ENCODE results near the gene DGKG. TPM values are rescaled to one million over a fixed set of nuclear protein-coding genes. Genes with fewer than 3 reads are reported as not detected.

The DGKG gene
- polyA plus RNA-seq, 1 of the 3 experiments (the other 2 are of a cell fraction), result 0.12 TPM

GRCh38 chr3:186219211-186219638 is 142.8 kb downstream of the DGKG start:
- Histone ChIP-seq H4K20me1 (ENCODE audit: insufficient read depth) (no peaks in the 10 kb centered on the region), H3K79me2 (ENCODE audit: insufficient read depth) (no peaks in the 10 kb centered on the region), H3K27ac (ENCODE audit: low read depth in 2 of 2, low read length in 1 of 2) (no peak overlapping the region), H3K4me2 (no peak overlapping the region), H3K9me2 (no peaks in the 10 kb centered on the region), H3K9me3 (no peaks in the 10 kb centered on the region), H3K4me1 (ENCODE audit: control insufficient read depth in 1 of 2, insufficient read depth in 2 of 2, low read depth in 1 of 2, low read length in 1 of 2) (peaks cover 0 to 4% of the 10 kb centered on the region in 2 experiments; a peak in 1 of 4 replicates), H2AFZ (ENCODE audit: low read depth) (no peak overlapping the region), H3K4me3 (ENCODE audit: low read depth in 2 of 2, low read length in 1 of 2) (no peak overlapping the region), H3K27me3 (ENCODE audit: insufficient read depth) (no peaks in the 10 kb centered on the region; the same call in 1 of the 2 replicates), H3K9ac (no peak overlapping the region), H3K36me3 (replicated peaks in 1 of 2; ENCODE audit: control insufficient read depth in 1 of 2, insufficient read depth in 2 of 2, low read length in 1 of 2) (no peaks in the 10 kb centered on the region), H3F3A (replicated peaks; ENCODE audit: insufficient read depth) (no peaks in the 10 kb centered on the region)
- CTCF ChIA-PET, result interaction anchor here (1.2 to 1.3 kb wide), 3 partner anchors 9 to 276 kb away, joined by 3 to 4 read pairs (median 4); no protein-coding TSS in a partner anchor
- DNase-seq, result no peak
- WGBS (ENCODE audit: low lambda C conversion rate), result 70% methylated on average over 7 of the region's 7 CpGs
- POLR2A ChIA-PET, result no interaction called here
- no peak for TF ChIP-seq YY1 (IDR thresholded peaks at IDR 0.05; ENCODE audit: low read depth)

GRCh38 chr3:186218421-186218820 is 143.6 kb downstream of the DGKG start:
- Histone ChIP-seq H3K9me2 (no peaks in the 10 kb centered on the region), H3K4me1 (ENCODE audit: control insufficient read depth in 1 of 2, insufficient read depth in 2 of 2, low read depth in 1 of 2, low read length in 1 of 2) (peaks cover 0 to 4% of the 10 kb centered on the region in 2 experiments; a peak in 1 of 4 replicates), H3F3A (replicated peaks; ENCODE audit: insufficient read depth) (no peaks in the 10 kb centered on the region), H3K36me3 (replicated peaks in 1 of 2; ENCODE audit: control insufficient read depth in 1 of 2, insufficient read depth in 2 of 2, low read length in 1 of 2) (no peaks in the 10 kb centered on the region), H2AFZ (ENCODE audit: low read depth) (no peak overlapping the region), H3K9me3 (no peaks in the 10 kb centered on the region), H3K79me2 (ENCODE audit: insufficient read depth) (no peaks in the 10 kb centered on the region), H3K9ac (no peak overlapping the region), H3K4me2 (no peak overlapping the region), H4K20me1 (ENCODE audit: insufficient read depth) (no peaks in the 10 kb centered on the region), H3K4me3 (ENCODE audit: low read depth in 2 of 2, low read length in 1 of 2) (no peak overlapping the region), H3K27me3 (ENCODE audit: insufficient read depth) (no peaks in the 10 kb centered on the region; the same call in 1 of the 2 replicates), H3K27ac (ENCODE audit: low read depth in 2 of 2, low read length in 1 of 2) (no peak overlapping the region)
- WGBS (ENCODE audit: low lambda C conversion rate), result 76% methylated on average over 8 of the region's 8 CpGs
- TF ChIP-seq REST (IDR thresholded peaks at IDR 0.05; ENCODE audit: low read depth, low read length) (no peak), USF2 (IDR thresholded peaks at IDR 0.05; ENCODE audit: borderline replicate concordance, low read depth, low read length) (no peak), RCOR1 (IDR thresholded peaks at IDR 0.05; ENCODE audit: low read length) (no peak), JUND (IDR thresholded peaks at IDR 0.05) (no peak), IRF3 (IDR thresholded peaks at IDR 0.05; ENCODE audit: low read depth, low read length) (no peak), CTCF (IDR thresholded peaks at IDR 0.05) (no peak)
- ChIA-PET CTCF (interaction anchor here (1.2 to 1.3 kb wide), 2 partner anchors 235 to 275 kb away, joined by 3 to 4 read pairs; no protein-coding TSS in a partner anchor), POLR2A (interaction anchor here (0.7 kb wide), 1 partner anchor 11 kb away, joined by 4 read pairs; no protein-coding TSS in a partner anchor)
- no peak for DNase-seq
